Measurements from ENCODE around the gene ASPSCR1. TPM values are rescaled to one million over a fixed set of nuclear protein-coding genes. Genes with fewer than 3 reads are reported as not detected.

ASPSCR1 gene
- total RNA-seq, 4 donors from 2014 or later: 17.9 to 25.6 (median 21.6) TPM

DNA sequence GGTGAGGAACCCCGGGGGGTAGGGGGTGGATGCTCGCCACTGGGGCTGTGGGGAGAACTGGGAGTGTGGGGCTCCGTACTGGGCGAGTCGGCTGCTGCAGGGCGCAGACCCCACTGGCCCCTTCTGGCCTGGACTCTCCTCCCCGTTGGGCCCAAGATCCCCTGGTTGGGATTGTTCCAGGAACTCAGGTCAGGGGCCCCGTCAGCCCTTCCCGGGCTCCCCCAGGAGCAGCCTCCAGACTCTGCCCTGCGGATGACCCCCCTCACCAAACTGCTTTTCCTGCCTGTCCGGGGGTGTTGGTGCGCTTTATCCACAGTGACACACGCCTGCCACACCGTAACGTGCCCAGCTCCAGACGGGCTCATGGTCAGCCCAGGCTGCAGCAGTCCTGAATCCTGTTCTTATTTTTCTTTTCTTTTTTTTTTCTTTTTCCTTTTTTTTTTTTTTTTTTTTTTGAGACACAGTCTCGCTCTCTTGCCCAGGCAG, 24.2 kb downstream of the ASPSCR1 start:
- H3K9me3 ChIP-seq: no peaks in the 10 kb centered on the region
- TF ChIP-seq EP300 (IDR thresholded peaks at IDR 0.05) (no peak), POLR2A (IDR thresholded peaks at IDR 0.05) (no peak), POLR2AphosphoS5 (IDR thresholded peaks at IDR 0.05) (no peak)
- TF ChIP-seq, protein P1, sequence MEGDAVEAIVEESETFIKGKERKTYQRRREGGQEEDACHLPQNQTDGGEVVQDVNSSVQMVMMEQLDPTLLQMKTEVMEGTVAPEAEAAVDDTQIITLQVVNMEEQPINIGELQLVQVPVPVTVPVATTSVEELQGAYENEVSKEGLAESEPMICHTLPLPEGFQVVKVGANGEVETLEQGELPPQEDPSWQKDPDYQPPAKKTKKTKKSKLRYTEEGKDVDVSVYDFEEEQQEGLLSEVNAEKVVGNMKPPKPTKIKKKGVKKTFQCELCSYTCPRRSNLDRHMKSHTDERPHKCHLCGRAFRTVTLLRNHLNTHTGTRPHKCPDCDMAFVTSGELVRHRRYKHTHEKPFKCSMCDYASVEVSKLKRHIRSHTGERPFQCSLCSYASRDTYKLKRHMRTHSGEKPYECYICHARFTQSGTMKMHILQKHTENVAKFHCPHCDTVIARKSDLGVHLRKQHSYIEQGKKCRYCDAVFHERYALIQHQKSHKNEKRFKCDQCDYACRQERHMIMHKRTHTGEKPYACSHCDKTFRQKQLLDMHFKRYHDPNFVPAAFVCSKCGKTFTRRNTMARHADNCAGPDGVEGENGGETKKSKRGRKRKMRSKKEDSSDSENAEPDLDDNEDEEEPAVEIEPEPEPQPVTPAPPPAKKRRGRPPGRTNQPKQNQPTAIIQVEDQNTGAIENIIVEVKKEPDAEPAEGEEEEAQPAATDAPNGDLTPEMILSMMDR (IDR thresholded peaks at IDR 0.05): no peak

DNA sequence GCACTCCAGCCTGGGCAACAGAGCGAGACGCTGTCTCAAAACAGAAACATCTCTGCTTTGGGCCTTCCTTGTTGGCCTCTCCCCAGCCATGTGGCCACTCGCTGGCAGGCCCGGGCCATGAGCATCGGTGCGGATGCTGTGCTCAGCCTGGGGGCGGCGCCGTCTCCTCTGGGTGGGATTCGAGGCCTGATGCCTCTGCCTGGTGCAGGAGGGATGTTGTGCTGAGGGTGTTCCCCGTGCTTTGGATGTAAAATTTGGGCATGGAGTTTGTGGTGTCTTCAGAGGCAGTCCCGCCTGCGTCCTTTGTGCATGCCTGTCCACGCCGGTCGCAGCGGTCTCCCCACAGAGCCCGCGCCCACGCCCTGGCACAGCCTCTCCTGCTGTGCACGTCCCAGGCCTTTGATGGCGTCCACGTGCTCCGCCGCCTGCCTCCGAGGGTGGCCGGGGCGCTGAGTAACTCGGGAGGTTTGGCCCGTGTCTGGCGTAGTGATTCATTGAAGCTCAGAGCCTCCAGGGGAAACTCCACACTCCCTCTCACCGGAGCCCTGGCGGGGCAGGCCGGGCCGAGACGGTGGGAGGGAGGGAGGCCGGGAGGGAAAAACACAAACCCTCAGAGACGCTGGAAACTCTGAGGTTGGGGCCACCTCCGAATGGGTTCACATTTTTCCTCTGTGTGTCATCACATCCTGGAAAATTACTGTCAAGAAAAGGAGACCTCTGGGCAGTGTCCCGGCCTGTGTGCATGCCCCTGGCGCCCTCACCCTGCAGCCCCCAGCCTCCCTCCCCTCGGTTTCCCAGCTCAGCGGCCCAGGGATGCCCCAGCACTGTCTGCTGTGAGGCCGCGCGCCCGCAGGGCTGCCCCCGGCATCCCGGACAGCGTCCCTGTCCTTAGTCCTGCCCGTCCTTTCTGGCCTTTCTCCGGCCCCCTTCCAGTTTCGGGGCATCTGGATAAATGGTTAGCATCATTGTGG, 26.3 kb downstream of the ASPSCR1 start:
- Histone ChIP-seq H3K4me1 (peaks cover 38% of the 10 kb centered on the region), H3K27me3 (no peaks in the 10 kb centered on the region), H3K9me3 (no peaks in the 10 kb centered on the region), H3K4me3 (no peak overlapping the region), H3K36me3 (no peaks in the 10 kb centered on the region), H3K27ac (peak overlapping the region; percentile 39)
- WGBS: 26% methylated on average over 22 of the region's 53 CpGs
- TF ChIP-seq, protein P1 (IDR thresholded peaks at IDR 0.05): no peak
- TF ChIP-seq POLR2A (IDR thresholded peaks at IDR 0.05): no peak
- TF ChIP-seq POLR2AphosphoS5 (IDR thresholded peaks at IDR 0.05): peak in 2 of 3 donors; percentile 83 to 88
- TF ChIP-seq EP300 (IDR thresholded peaks at IDR 0.05): no peak
- DNase-seq (ENCODE audit: low spot score in 2 of 2): peak in 1 of 2 donors; percentile 87

More for the DNA sequence above, 24.2 kb downstream of the ASPSCR1 start:
- Histone ChIP-seq H3K27ac (no peak overlapping the region), H3K4me3 (no peak overlapping the region), H3K4me1 (peaks cover 37% of the 10 kb centered on the region), H3K27me3 (no peaks in the 10 kb centered on the region), H3K36me3 (peaks cover 4% of the 10 kb centered on the region)
- no peak for DNase-seq (ENCODE audit: low spot score in 2 of 2)
- 90% methylated on average over 16 of the region's 17 CpGs for WGBS

DNA sequence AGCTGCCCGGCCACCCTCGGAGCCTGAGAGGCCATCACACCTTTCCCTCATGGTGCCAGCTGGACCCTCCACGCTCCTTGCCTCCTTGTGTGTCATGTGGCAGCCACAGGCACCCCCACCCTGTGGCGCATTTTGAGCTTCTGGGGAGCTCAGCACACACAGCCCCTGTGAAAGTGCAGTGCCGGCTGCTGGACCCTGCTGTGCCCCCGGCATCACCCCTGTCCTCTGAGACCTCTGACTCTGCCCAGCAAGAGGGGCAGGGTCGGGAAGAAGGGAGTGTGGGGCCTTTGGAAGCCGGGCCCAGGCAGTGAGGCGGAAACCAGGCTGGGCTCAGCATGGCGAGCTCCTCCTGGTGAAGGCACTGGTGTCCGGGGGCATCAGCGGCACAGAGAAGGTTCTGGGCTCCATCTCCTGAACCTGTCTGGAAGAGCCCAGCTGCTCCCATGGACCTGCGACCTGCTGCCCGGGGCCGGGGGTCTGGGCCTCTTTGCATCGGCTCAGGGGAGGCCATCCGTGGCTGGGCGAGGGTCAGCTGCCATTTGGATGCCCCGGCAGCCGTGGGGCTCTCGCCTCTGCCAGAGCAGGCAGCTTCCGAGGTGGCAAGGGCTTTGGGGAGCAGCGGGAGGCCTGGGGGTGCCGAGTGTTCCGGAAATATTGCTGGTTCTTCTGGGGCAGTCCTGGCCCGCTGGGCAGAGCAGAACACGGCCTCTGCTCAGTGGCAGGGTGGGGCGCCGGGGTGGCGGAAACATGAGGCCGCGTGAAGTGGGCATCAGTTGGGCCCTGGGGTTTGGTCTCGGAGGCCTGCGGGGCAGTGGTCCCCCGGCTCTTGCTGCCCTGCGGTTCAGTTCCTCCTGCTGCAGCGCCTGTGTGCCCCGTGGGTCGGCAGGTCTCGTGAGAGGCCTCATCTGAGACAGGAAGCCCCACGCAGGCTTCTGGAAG, 27.4 kb downstream of the ASPSCR1 start:
- Histone ChIP-seq H3K27ac (peak overlapping the region; percentile 39), H3K4me3 (no peak overlapping the region), H3K9me3 (no peaks in the 10 kb centered on the region), H3K36me3 (peaks cover 7% of the 10 kb centered on the region), H3K4me1 (peaks cover 38% of the 10 kb centered on the region), H3K27me3 (no peaks in the 10 kb centered on the region)
- 100% methylated on average over 7 of the region's 41 CpGs for WGBS
- no peak for TF ChIP-seq POLR2AphosphoS5 (IDR thresholded peaks at IDR 0.05)
- TF ChIP-seq EP300 (IDR thresholded peaks at IDR 0.05): no peak
- TF ChIP-seq POLR2A (IDR thresholded peaks at IDR 0.05): no peak
- TF ChIP-seq, protein P1 (IDR thresholded peaks at IDR 0.05): no peak
- DNase-seq (ENCODE audit: low spot score in 2 of 2): no peak

DNA sequence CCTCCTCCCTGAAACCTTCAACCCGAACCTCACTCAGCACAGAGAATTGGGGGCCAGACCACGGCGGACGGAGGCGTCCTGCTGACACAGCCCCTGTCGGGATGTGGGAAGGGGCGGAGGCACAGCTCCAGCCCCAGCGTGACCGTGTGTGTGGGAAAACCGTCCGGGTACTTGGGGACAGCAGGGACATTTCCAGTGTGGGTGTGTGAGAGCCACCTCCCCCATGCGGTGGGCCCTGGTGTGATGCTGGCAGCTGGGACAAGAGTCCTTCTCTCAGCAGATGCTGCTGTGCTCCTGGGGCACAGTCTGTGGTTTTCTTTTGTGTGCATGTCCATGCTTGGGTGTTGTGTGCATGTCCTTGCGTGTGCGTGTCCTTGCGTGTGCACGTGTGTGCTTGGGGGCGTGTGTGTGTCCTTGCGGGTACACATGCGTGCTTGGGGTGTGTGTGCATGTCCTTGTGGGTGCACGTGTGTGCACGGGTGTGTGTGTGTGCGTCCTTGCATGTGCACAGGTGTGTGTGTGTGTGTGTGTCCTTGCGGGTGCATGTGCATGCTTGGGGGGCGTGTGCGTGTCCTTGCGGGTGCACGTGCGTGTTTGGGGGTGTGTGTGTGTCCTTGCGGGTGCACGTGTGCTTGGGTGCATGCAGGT, 28.4 kb downstream of the ASPSCR1 start:
- Histone ChIP-seq H3K4me1 (peaks cover 33% of the 10 kb centered on the region), H3K36me3 (peaks cover 7% of the 10 kb centered on the region)

More for the DNA sequence above, 28.4 kb downstream of the ASPSCR1 start:
- H3K9me3 ChIP-seq: no peaks in the 10 kb centered on the region
- 61% methylated on average over 20 of the region's 30 CpGs for WGBS
- no peak overlapping the region for H3K4me3 ChIP-seq
- TF ChIP-seq POLR2A (IDR thresholded peaks at IDR 0.05): no peak
- no peak for TF ChIP-seq POLR2AphosphoS5 (IDR thresholded peaks at IDR 0.05)
- no peak for TF ChIP-seq EP300 (IDR thresholded peaks at IDR 0.05)
- TF ChIP-seq, protein P1 (IDR thresholded peaks at IDR 0.05): no peak
- no peak for DNase-seq (ENCODE audit: low spot score in 2 of 2)
- H3K27ac ChIP-seq: no peak overlapping the region
- H3K27me3 ChIP-seq: no peaks in the 10 kb centered on the region
